ENCODE data around the gene PPARG.

The PPARG gene

DNA sequence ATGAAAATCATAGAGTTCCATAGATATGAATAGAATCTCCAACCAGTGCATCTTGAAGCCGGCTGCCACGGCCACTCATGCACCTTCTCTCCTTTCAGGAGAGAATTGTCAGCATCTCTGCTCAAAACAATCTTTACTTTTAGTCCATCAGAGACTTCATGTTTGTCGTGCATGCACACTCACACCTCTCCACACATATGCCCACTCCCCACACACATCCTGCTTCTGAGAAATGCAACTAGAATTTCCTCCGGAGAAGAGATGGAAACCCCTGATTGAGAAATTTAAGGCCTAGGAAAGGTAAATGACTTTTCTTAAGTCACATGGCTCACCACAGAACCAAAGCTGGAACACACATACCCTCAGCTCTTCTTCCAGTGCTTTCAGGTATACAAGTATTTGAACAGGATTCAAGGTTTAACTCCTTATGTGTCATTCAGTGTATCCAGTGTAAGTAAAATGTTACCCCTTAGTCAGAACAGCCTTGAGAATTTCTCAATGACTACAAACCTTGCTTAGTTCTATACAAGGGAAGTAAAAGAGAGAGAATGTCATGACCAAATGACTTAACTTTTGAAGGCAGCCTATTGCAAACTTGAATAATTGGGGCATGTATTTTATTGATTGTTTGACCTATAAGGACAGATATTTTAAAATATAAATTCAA lies 126.3 kb downstream of the PPARG start:
- DNase-seq (ENCODE audit: low spot score): no peak

DNA sequence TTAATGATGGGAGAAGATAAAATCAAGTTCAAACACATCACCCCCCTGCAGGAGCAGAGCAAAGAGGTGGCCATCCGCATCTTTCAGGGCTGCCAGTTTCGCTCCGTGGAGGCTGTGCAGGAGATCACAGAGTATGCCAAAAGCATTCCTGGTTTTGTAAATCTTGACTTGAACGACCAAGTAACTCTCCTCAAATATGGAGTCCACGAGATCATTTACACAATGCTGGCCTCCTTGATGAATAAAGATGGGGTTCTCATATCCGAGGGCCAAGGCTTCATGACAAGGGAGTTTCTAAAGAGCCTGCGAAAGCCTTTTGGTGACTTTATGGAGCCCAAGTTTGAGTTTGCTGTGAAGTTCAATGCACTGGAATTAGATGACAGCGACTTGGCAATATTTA lies 127.9 kb downstream of the PPARG start:
- no peak for DNase-seq (ENCODE audit: low spot score)

DNA sequence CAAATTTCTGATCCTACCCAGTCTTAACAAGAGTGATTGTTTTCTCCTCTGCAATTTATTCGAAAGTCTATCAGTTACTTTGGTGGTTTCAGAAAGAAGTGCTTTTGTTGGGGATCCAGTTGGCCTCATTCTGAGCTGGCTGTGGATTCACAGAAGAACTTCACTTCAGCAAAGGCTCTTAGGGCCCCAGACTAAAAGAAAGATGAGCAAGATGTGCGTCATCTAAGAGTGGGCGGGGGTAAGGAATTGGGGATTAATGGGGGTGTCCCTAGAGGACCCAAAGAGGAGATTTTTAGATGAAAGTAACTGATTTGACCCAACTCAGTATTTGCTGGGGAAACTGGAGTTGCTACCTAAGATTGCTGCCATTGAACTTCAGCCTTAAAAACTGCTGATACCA lies 131.5 kb downstream of the PPARG start:
- no peak for DNase-seq (ENCODE audit: low spot score)

DNA sequence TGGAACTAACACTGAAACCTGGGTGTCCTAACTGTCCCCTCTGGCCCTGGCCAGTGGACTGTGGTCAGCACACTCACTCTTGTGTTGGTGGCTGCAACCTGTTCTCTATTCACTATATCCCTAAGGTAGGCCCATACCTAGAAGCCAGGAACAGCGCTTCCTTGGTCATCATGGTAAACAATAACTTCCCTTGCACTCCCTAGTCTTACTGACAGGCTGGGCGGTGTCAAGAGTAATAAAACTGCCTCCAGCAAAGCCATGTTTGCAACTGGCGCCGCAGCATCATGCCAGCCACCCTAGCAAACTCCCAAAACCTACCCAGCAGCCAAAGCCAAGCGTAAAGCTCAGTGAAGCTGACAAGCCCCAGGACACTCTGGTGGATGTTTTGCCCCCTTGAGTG lies 132.3 kb downstream of the PPARG start:
- no peak for DNase-seq (ENCODE audit: low spot score)

DNA sequence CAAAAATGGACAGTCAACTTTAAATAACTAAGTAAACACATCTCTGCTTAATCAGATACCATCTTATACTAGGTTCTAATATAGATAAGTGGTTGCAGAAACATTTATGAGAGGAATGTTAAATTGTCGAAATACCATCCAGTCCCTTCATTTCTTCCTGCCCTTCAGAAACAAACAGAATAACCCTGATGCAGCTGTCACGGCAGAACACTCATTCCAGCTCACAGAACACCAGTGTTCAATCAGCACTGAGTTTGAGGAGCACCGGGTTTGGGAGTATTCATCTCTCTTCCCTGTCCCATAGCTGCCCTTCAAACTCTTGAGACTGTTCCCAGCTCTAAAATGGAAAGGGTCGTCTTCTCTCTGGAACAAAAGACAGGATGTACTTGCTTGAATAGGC lies 134.3 kb downstream of the PPARG start:
- no peak for DNase-seq (ENCODE audit: low spot score)

DNA sequence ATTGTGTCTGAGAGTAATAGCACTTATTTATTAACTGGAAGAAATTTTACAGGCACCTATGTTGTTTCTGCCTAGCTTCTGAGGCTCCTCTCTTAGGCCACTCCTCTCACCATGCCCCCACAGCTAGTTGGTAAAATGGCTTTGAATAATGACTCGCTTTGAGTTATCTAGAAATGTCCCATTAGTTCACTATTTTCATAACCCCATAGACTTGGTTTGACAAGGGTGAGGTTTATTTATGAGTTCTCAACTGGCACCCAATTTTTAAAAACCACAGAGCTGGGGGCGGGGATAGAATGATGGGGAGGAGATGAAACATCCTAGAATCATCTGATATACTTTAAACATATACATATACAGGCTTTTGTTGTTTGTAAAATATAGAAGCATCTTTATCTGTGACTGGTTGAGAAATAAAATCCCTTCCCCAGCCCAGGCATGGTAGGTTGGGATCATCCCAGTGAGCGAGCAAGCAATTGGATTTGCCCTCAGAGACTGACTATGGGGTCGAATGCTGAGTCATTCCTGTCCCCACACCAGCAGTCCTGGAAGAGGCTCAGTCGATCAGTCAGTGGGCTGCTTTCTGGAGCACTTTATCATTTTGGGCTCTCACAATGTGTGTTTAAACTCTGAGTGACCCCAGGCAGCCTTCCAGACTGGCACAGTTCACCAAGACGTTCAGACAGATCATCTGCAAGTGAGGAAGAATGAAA lies 135.2 kb downstream of the PPARG start:
- DNase-seq (ENCODE audit: low spot score): no peak

DNA sequence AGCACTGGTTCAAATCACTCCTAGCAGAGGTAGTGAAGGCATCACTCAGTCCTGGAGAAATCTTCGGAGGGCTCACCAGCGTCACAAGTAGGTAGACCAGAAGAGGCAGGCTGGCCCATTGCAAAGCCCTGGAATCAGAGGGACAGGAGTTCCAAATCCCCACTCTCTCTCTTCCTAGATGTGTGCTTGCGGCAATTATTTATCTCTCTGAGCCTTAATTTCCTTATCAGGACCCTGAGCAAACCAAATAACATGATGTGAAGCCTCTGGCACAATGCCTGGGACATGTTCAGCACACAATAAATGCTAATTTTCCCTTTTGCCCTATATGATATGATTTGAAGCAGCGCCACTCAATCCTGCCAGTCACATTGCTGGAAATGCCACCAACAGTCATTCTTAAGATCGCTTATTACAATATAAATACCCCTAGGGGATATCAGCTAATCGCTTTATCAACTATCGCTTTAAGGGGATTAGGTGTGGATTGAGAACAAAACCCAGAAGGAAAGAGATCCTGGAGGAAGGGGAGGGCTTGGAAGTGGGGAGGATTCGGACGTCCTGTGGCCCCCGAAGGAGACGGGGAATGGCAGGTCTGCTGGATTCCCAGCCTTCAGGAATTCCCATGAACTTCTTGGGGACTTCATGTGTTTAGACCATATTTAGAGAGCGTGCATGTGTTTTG lies 135.9 kb downstream of the PPARG start:
- no peak for DNase-seq (ENCODE audit: low spot score)

DNA sequence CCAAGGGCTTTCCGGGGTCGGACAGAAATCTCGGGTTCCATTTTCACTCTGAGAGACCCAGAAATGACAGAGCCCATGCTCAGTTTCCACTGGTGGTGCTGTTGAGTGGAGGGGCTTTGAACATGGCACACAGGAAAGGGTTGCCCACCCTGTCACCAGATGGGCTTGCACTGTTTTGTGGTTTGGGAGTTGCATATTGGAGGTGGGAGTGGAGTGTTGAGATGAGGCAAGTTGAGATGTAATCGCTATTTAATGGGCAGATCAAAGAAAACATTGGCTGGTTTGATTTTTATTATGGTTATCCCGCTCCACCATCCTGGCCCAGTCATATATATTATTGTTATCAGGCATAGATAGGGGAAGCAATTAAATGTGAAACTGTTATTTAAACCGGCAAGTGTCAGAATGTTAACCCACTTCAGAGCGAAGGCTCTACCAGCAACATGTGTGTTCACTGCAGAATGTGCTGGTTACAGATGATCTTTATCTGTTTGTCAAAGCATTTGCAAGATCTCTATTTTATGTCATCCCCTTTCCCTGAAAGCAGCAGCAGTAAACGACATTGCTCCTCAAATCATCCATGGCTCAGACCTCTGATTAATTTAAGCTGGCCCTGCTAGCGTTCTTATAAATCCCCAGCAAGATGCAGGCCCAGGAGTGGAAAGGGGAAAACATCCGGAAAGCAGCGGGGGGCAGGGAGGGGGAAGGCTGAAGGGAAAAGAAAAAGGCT lies 137.1 kb downstream of the PPARG start:
- DNase-seq (ENCODE audit: low spot score): no peak

DNA sequence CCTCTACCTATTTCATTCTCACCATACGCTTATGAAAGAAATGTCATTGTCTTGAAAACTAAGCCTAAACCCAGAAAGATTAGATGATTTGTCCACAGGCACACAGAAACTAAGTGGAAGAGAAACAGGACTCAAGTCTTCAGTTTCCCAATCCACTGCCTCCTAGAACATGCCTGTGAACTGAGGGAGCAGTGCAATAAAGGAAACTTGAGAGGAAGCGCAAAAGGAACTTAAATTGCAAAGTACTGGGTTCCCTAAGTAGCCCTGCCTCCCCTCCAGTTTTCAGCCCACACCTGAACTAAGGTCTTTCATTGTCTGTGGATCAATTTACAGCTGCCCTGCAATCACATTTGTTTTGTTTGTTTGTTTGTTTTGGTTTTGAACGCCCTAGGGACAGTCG lies 138.7 kb downstream of the PPARG start:
- DNase-seq (ENCODE audit: low spot score): no peak

DNA sequence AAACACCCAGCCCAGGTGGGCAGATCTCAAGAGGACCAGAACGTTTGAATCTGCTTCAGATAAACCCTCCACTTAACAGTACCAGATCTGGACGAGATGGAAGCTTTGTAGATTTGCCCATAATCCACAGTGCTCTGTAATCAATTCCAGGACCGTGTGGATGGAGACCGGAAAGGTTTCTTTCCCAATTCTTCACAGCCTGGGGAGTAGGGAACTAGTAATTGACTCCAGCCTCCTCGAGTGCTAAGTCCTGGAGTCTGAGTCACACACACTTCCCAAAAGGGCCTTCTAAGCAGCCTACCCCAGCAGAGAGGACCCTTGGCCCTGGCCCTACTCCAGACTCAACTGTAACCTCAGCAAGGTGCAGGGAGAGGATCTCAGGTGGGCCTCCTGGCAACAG lies 139.3 kb downstream of the PPARG start:
- no peak for DNase-seq (ENCODE audit: low spot score)

DNA sequence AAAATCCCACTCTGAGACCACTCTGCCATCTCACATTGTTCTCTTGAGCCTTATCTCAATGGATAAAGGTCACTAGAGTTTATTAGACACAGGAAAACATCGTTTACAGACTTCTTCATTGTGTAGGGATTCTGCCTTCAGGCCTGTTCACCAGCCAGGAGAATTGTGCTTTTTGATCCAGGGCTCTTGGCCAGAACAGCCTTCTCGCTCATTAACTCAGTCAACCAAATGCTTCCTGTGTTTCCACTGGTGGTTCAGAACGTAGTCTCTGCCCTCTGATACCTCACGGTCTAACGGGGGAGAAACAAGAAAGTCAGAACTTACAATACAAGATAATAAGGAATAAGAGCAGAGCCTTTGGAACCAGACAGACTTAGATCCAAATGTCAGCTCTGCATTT lies 141.2 kb downstream of the PPARG start:
- DNase-seq (ENCODE audit: low spot score): no peak

DNA sequence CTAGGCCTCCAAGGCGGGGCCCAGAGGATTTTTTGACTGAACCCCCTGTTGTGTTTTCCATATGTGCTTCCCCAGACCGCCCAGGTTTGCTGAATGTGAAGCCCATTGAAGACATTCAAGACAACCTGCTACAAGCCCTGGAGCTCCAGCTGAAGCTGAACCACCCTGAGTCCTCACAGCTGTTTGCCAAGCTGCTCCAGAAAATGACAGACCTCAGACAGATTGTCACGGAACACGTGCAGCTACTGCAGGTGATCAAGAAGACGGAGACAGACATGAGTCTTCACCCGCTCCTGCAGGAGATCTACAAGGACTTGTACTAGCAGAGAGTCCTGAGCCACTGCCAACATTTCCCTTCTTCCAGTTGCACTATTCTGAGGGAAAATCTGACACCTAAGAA lies 145.0 kb downstream of the PPARG start:
- no peak for DNase-seq (ENCODE audit: low spot score)

DNA sequence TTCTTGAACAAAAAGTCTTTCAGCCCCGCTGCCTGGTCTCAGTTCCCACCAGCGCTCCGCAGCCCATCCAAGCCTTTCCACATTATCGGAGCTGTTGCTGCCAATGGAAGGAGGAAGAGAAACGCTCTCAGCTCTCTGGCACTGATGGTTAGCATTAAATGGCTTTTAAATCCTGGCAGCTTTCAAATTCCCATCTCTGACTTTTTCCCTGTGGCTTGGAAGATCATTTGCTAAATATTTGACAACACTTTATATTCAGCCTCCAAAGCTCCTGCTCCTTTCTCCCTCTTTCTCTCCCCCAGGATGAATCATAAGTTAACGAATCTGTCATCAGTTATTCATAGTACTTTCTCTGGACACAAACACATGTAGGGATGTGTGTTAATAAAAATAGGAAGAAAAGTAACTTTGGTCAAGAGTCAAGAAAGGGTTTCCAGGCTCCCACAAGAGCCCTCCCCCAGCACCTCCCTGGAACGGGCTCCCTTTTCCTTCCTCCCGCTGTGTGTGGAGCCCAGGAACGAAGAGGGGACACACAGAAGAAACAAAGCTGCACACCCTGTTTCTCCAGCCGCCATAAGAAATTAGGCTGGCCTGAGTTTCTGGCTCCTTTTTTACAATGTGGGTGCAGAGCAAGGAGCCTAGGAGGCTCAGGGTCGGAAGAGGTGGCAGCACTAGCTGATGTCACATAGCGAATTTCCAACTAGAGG lies 147.8 kb downstream of the PPARG start:
- DNase-seq (ENCODE audit: low spot score): peak; percentile 40

DNA sequence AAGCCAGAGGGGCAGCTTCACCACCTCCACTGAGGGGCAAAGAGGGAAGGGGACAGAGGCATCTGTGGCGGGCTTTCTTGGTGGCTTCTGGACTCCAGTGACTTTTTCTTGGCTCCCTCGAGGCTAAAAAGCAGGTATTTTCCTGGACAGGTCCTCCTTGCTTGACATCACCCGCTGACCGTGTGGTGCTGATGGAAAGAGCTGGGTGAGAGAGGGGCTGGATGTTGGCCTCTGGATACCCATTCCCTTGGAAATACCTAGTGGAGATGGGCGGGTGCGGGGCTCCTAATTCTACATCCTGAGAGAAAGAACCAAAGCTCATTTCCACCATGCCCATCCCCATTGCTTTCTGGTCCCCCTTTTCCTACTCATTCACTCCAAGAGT lies 148.3 kb downstream of the PPARG start:
- no peak for DNase-seq (ENCODE audit: low spot score)

DNA sequence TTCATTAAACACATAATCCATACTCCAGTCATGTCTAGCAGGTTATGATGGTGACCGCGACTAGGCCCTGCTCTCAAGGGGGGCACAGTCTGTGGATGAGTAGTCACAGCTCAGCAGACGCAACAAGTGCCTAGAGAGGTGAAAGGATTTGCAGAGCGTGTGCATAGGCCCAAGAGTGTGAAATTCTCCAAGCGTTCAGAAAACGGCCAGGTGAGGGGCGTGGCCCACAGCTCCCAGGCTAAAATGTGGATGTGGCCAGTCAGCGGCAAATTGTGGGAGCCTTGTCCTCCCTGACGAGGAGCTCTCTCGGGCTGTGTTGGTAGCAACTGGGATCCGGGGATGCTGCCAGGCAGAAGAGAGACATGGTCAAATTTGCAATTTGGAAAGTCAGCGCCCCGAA lies 149.0 kb downstream of the PPARG start:
- peak; percentile 38 for DNase-seq (ENCODE audit: low spot score)

DNA sequence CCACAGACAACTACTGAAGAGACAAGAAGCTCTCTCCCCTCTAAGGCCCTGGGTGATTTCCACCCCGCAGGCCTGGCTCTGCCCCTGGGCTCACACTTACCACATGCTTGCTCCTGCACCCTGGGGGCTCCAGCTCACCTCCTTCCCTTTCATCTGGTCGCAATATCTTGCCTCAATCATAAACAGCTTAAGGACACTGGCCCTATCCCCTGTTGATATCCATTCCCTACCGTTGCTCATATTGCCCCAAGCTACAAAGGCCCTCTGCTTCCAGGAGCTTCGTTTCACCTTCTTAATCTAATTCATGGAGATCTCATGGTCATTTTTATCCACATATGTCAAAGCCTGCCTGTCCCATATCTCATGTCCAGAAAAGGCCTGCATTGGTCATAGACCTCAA lies 149.4 kb downstream of the PPARG start:
- DNase-seq (ENCODE audit: low spot score): peak; percentile 34

DNA sequence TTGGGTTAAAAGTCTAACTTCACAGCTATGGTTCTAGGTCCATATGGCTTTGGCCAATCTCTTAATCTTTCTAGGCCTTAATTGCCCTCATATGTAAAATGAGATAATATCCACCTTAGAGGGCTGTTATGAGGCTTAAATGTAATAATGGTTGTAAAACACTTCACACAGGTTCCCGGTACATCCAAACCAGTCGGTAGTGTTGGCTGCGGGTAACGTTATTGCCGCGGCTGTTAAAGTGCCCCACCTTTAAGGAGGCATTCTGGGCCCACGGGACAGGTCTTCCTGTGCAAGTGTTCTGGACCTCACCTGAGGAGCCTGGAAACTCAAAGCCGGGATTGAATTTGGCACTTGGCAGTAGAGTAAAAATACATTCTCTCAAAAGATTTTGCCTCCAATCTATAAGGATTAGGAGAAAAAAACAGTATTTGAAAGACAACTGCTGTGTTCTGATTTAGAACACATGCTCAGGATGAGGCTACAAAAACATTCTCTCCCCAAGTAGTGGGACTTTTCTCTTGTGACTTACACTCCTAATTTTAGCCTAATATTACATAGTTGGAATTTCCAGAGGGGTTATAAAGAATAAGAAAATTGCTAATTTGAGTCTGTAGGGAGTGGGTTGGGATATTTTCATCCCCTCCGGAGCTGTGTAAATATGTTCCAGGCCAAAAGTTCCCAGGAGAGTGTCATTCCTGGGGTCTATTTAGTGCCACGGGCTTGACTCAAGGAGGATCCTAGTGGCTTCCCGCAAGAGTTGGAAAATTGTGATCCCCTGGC lies 150.5 kb downstream of the PPARG start:
- no peak for DNase-seq (ENCODE audit: low spot score)

DNA sequence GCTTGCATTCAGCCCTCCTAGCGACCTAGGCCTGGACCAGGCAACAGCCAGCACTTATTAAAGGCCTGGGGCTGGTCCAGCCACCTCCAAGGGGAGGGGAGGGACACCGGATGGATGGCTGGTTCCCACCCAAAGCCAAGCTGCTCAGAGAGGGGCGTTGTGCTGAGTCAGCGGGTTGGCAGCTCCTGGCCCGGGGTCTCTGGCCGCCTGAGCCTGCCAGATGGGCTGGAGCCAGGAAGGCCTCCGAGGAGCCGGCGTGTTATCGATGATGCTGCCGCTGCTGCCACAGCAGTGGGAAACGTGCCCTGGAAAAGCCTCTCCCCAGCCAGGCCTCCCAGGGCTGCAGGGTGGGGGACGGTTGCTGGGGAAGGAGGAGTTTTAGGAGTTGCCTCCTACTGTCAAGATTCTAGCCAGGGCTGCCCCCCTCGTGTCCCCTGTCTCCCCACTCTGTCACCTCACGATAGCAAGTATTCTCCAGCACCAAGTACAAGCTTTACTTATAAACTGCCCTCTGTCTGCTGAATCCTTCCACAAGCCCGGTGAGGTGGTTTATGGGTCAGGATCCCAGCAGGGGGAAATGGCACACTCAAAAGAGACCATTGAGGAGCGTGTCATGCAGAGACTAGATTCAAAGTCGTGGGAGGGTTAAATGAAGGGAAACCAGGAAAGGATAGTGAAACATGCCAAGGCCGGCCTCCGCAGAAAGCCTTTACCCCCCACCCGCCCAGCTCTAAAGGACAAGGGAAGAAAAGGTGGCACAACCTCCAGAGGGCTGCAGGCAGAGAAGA lies 152.3 kb downstream of the PPARG start:
- DNase-seq (ENCODE audit: low spot score): peak; percentile 88

DNA sequence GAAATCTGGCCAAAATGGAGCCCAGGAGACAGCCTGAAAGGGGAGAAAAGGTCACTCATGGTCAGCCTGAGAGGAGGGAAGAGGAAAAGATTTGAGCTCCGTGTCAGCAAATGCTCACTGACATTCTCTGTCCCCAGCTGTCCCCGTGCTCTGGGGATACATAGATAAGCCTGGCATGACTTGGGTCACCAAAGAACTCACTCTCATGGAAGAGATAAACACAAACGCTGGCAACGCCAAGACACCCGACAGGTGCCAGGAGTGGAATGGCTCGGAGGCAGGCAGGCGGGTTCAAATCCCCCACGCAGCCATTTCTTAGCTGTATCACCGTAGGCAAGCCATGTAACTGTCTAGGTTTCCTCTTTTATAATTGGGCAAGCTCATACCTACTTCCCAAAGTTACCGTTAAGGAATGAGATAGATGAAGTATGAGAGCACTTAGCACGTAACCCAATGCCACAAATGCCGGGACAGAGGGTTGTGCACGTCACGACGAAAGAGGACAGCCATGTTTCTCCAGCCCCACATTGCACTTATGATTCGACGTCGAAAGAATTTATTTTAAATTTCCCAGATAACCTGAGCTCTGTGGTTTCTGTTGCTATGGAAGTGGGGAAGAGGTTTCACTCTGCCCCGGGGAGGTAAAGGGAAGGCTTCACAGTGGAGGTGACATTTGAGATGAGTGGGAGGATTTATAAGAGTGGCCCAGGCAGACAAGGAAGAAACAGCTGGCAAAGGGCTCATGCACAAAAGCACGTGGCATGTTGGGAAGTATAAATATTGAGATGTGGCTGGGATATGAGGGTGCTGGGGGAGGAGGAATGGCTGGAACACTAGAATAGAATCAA lies 154.0 kb downstream of the PPARG start:
- DNase-seq (ENCODE audit: low spot score): peak; percentile 28
